Keratinocyte (primary cell): ENCODE results near the gene FRY.

Experiments
- EZH2 ChIP-seq: IDR thresholded peaks from one replicate; pipeline ENCODE4 v1.6.1; 2012; ENCODE audit warnings: inconsistent platforms, mild to moderate bottlenecking, low read length, moderate library complexity
- TF ChIP-seq, protein P1 (sequence below), 3 experiments: IDR thresholded peaks in 1 of 3; conservative IDR thresholded peaks in 1 of 3; optimal IDR thresholded peaks in 1 of 3; 2 replicates in 2 of 3; 3 replicates in 1 of 3; pipeline versions ENCODE3 to v1.5.1; 2011; ENCODE audit warnings: low read length in 3 of 3, mild to moderate bottlenecking in 3 of 3, moderate library complexity in 2 of 3, control low read depth in 1 of 3, inconsistent platforms in 1 of 3; ENCODE audit not compliant: insufficient read depth in 2 of 3; ENCODE audit errors: extremely low read depth in 1 of 3

GRCh38 chr13:32153056-32153455 lies 121.5 kb downstream of the FRY start:
- TF ChIP-seq EZH2, result no peak
- TF ChIP-seq, protein P1, sequence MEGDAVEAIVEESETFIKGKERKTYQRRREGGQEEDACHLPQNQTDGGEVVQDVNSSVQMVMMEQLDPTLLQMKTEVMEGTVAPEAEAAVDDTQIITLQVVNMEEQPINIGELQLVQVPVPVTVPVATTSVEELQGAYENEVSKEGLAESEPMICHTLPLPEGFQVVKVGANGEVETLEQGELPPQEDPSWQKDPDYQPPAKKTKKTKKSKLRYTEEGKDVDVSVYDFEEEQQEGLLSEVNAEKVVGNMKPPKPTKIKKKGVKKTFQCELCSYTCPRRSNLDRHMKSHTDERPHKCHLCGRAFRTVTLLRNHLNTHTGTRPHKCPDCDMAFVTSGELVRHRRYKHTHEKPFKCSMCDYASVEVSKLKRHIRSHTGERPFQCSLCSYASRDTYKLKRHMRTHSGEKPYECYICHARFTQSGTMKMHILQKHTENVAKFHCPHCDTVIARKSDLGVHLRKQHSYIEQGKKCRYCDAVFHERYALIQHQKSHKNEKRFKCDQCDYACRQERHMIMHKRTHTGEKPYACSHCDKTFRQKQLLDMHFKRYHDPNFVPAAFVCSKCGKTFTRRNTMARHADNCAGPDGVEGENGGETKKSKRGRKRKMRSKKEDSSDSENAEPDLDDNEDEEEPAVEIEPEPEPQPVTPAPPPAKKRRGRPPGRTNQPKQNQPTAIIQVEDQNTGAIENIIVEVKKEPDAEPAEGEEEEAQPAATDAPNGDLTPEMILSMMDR (optimal IDR thresholded peaks at IDR 0.05 in 1 of 3, IDR thresholded peaks at IDR 0.05 in 1 of 3, conservative IDR thresholded peaks at IDR 0.05 in 1 of 3; ENCODE audit: extremely low read depth in 1 of 3, insufficient read depth in 2 of 3, low read length in 3 of 3), result no peak
